HT1080 (cell line): ENCODE measurements around the gene TBC1D7. TPM values are rescaled to one million over a fixed set of nuclear protein-coding genes. Genes with fewer than 3 reads are reported as not detected.
A peak's percentile ranks its signal among the peaks of the same experiment; 100 is the strongest.

Experiments
- DNase-seq: peaks from one replicate; pipeline ENCODE4 v3.0.0-alpha.2; 2015; ENCODE audit warnings: low read depth
- total RNA-seq: library from RNA; depleted of rRNA; stranded (reverse); fragments of >200 nt; shearing (Covaris generic); gene quantifications from 2 replicates; pipeline ENCODE4 v1.2.3, GENCODE V29; 2014; rRNA removed

TBC1D7 gene
- total RNA-seq, 1 experiment from 2014 or later, result 22.6 TPM

DNA sequence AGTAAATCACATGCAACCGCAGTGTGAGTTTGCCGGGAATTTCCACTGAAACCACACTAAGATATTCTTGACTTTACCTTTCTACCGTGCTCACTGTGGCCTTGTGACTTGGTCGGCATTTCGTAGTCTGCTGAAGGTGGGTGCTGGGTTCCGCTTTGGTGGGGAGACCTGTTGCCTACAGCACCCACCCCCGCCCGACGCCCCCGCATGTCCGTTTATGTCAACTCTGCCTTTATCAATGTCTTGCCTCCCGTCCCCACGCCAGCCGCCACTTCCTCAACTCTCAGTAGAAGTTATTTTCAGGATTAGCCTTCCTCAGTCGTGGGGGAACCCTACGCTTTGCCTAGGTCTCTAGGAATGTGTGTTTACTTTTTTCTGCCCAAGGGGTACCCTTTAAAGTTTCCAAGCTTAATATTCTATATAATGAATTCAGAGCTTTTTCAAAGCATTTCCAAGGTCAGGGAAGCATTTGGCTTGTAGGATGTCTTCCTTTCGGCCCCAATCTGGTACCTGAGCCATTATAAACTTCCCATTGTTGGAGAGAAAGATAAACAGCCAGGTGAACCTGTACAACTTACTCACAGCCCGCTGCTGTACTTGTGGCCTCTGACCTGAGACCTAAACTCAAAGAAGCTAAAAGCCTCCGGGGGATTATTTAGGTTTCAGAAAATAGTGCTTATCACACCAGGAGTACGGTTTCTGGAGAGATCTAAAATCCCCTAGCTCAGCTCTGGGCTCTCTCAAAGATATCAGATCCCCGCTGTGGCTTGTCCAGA, 54.2 kb downstream of the TBC1D7 start:
- no peak for DNase-seq

DNA sequence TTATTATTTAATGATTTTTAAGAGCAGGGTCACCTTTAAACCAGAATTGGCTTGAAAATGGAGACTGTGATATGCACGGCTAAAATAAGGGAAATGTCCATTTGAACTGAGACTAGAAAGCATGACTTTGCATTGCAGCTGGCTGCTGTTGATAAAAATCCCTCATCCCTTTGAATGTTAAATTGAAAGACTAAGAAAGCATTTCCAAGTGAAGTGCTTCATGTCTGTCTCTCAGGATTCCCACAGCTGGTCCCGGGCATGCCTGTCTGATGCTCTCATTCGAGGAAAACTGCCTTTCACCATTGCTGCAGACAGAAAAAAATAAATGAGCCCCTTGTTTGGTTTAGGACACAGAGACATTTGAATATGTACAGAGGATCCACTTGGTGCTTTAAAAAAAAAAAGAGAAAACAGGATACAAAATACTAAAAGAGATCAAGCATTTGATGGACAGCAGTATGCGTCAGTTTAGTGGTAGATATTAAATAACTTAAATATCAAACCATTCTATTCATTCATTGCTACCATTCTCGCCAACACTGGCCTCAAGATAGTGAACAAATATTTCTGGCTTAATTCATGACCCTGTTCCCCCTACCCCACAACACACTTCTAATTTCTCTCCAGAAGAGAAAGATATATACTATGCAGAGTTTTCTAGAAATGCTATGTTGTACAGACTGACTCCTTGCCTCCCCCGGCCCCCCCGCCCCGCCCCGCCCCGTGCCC, 55.0 kb downstream of the TBC1D7 start:
- no peak for DNase-seq

DNA sequence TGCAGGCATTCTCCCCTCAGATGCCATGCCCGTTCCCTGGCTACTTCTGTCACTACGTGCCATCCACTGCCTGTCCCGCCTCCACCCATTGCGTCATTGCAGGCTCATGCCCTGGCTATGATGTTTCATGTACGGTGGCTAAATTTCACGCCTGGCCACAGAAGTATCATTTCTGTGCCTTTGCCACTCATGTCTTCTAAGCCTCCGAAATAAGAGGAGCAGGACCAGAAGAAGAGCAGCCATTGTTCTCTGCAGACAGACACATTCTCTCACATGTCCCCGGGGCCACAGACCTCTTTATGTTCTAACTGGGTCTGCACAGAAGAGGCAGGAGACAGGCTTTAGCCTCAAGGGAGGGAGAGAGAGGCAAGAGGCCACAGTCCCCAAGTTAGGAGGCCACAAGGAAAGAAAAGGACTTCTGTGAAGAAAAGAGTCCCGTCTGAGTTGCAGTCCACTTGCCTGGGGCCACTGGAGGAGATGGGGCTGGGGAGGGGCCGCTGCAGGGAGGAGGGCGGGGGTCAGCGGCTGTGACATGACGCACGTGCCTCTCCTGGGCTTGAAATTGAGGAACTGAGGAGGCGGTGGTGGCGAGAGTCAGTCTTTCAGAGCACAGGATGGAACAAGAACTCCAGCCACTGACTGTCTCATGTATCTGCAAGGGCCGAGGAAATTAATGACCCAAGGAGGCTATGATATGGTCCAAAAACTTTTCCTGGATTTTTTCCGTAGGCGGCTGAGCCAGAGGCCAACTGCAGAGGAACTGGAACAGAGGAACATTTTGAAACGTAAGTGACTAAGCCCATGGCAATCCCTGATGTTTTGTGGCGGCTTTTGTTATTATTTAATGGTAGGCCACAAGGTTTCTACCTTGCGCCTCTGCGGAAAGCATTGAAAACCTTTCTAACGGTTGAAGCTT, 55.9 kb downstream of the TBC1D7 start:
- DNase-seq, result no peak

DNA sequence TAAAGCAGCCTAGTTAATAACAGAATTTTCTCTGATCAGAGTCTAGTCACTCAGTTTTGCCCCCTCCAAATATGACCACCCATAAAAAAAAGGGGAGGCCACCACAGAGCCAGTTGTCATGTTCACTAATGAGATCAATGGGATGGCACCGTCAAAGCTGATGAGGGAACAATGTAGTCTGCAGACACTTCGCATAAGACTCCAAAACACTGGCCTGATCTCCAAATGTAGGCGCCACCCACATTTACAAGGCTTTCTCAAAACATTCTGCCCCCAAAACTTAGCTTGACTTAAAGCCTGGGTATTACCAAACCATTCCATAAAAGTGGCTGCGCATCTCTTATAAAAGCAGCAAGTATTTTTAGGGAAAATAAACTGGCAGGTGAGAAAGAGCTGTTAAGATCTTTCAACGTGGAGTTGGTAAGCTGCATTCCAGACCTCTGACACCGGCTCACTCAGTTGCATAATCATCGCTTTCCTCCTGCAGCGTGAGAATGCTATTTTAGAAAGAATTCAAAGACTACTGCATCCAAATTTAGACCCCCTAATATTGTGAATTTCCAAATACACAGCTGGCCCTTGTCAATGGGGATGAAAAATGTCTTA, 59.3 kb downstream of the TBC1D7 start:
- peak; percentile 50 for DNase-seq

DNA sequence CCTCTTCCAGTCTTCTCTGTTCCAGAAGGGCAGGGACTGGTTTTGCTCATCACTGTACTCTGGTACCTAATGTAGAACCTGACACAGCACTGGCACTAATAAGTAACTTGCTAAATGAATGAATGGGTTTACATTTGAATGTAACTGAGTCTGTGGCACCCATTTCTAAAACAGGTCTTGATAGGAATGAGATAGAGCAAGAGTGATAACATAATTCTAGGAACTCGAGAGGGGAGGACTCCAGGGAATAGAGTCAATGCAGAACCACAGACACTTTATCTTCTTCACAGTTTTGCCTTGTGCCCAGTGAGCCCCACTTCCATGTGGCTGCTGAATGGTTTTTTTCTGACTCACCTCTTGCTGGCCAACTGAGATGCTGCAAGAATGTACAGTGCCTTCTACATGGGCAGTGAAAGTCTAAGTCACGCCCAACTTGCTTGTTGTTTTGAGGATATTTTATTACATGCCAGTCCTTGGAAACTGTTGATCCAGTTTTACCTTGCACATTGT, 61.1 kb downstream of the TBC1D7 start:
- peak; percentile 59 for DNase-seq

DNA sequence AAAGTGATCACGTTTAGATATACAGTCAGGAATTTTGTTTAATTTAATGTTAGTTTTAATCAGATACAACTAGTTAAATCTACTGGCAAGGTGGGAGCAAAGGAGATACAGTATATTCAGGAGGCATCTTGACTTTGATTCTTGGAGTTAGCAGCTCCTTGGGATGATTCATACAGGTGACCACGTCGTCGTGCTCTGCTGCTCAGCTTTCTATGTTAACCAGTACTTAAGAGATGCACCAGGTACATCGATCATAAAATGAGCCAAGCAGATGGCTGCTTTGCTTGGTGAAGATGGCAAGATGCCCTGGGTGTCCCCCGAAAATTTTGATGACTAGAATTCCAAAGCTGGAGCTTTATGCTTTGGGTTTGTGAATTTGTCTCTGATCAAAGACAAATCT, 64.7 kb downstream of the TBC1D7 start:
- no peak for DNase-seq

DNA sequence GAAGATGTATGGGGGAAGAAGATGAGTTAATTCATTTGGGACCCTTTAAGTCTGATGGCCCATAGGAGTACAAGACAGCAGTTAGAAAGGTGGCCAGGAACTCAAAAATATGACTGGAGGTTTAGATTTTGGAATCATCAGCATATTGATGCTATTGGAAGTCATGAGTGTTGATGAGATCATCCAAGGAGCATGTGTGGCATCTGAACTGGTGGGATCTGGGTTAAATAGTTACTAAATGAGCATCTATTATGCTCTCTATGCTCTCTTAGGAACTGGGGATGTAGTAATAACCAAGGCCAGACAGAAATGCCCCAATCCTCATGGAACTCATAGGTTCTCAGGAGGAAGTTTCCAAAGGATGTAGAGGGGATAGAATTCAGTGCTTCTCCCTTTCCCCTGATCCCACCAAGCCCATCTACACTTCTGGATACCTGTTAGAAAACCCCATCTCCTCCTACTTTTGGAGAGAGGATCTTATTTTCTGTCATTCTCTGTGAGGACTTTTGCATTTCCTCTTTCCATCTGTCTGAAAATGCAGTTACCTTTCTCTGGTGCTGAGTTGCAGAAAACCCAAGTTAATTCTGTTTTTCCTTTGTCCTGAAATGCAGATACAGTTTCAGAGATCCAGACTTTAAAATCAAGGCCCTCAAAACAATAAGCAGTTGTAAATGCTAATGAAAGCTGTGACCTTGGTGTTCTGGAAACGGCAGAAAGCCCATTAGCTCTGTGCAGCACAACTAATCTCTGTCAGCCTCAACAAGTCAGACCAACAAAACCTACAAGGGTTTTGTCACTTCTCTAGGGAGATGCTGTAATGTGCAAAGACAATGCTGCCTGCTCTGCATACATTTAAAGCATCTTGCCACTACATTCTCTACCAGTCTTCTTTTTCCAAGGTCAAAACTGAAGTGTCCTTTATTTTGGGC, 65.8 kb downstream of the TBC1D7 start:
- DNase-seq, result no peak

DNA sequence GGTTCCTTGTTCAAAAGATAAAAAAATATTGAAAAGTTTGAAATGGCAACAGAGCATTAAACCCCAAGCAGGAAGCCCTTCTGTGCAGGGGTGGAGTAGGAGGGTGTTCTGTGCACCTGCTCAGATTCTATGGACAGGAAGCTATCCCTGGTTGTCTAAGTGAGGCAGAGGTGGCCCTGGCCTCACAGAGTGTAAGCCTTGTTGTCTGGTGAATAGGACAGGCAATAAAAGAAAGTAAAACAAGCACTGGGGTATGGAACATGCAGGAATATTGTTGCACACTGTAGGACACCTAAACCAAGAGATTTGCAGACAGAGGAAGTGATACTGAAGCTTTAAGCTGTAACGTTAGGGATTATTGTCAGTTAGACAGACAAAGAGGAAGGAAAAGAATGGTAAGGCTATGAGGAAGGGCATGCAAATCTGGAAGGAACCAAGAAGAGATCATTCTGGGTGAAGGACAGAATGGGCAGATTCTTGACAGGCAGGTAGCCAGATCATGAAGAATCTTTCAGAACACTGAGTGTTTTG, 66.8 kb downstream of the TBC1D7 start:
- DNase-seq, result no peak

DNA sequence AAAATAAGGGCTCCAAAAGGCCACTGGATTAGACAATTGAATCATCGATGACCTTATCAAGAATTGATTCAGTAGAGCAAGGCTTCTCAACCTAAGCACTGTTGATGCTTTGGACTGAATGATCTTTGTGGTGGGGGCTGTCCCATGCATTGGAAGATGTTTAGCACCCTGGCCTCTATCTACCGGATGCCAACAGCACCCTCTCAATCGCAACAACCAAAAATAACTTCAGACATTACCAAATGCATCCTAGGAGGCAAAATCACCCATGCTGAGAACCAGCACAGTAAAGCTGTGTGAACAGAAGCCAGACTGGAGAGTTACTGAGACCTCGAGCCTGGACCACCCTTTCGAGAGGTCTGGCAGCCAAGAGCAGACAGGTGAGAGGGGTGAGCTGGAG, 67.5 kb downstream of the TBC1D7 start:
- DNase-seq, result no peak

DNA sequence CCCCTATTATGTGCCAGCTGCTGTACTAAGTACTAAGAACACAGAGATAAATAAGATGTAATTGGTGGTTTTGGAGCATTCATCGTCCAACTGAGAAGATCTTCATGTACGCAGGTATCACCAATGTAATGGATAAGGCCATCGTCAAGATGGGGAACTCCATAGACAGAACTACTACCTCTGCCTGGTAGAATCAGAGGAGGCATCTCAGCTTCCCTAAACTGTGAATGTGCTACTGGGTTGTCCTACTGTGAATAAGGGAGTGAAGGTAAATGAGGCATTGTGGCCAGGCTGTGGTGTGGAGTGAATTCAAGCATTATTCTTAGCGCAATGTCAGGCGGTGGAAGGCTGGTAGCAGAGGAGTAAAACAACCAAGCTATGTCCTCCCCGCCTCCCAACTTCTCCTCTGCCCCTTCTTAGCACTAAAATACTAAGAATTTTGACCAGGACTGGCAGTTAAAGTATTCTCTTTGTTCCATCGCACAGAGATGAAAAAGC, 68.2 kb downstream of the TBC1D7 start:
- no peak for DNase-seq

DNA sequence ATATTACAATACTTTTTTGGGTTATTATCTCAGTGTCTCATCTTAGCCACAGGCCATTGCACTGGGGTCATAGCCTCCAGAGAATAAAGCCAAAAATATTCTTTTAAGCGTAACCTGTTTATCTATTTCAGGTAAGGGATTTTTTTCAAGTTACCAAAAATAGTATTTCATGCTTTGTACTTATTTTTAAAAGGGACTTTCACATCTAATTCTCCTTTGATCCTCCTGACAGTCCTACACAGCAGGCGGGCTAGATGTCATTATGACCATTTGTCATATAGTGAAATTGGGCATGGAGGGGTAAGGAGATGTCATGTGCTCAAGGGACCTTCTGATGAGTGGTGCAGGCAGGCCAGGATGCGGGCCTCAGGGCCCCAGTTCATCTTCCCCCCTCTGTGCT, 68.9 kb downstream of the TBC1D7 start:
- DNase-seq, result no peak

DNA sequence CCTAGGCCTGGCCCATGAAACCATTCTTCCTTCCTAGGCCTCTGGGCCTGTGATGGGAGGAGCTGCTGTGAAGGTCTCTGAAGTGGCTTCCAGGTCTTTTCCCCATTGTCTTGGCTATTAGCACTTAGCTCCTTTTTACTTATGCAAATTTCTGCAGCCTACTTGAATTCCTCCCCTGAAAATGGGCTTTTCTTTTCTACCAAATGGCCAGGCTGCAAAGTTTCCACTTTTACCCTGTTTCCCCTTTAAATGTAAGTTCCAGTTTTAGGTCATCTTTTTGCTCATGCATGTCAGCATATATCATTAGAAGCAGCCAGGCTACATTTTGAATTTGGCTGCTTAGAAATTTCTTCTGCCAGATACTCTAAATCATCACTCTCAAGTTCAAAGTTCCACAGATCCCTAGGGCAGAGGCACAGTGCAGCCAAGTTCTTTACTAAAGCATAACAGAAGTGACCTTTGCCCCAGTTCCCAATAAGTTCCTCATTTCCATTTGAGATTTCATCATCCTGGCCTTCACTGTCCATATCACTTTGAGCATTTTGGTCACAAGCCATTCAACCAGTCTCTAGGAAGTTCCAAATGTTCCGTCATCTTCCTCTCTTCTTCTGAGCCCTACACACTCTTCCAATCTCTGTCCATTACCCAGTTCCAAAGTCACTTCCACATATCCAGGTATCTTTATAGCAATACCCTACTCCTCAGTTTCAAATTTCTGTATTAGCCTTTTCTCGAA, 71.9 kb downstream of the TBC1D7 start:
- DNase-seq, result no peak

Other genes with a start within 250 kb of the TBC1D7 start
- gene GFOD1, start 159.1 kb upstream of the TBC1D7 start, total RNA-seq, result 4.7 and 6.6 TPM in 2 replicates
- 9.0 and 9.1 TPM in 2 replicates for gene SIRT5, start 246.1 kb upstream of the TBC1D7 start, total RNA-seq